NOMO-1 treated with DMSO at 0.1 percent for 48 hours (cell line): Measurements from ENCODE around the gene ME1.
"Not testable (repeated sequence)": the region's sequence is repeated elsewhere in the genome, so short reads cannot be mapped to it uniquely, and the experiment has no call there.

Source experiments
- DNase-seq: peaks from one replicate; lab custom pipeline; 2025; ENCODE audit not compliant: unreplicated experiment; lab: John Stamatoyannopoulos, UW

Gene ME1

GRCh38 chr6:83430611-83431544 is at the start of gene ME1:
Gene ME1, minus strand, starts transcription at chr6:83431051. Its CDS starts 97 bp downstream, at chr6:83430954.
- peak; percentile 80 for DNase-seq

- no peak for DNase-seq
Observed at GRCh38 chr6:83480470-83480869, 49.6 kb upstream of the ME1 start.

GRCh38 chr6:83479389-83479788 is 48.5 kb upstream of the ME1 start:
- no peak for DNase-seq

GRCh38 chr6:83476971-83477370 is 46.1 kb upstream of the ME1 start:
- no peak for DNase-seq

- DNase-seq = no peak
Observed at GRCh38 chr6:83474309-83474708, 43.5 kb upstream of the ME1 start.

- DNase-seq = no peak
Observed at GRCh38 chr6:83472767-83473166, 41.9 kb upstream of the ME1 start.

- no peak for DNase-seq
Observed at GRCh38 chr6:83470587-83470986, 39.7 kb upstream of the ME1 start.

- DNase-seq = no peak
Observed at GRCh38 chr6:83470001-83470400, 39.1 kb upstream of the ME1 start.

GRCh38 chr6:83467620-83468036 is 36.8 kb upstream of the ME1 start:
- DNase-seq = peak; percentile 94

- peak; percentile 13 for DNase-seq
Observed at GRCh38 chr6:83466328-83466727, 35.5 kb upstream of the ME1 start.

- DNase-seq = no peak
Observed at GRCh38 chr6:83464381-83465140, 33.7 kb upstream of the ME1 start.

GRCh38 chr6:83463886-83464285 is 33.0 kb upstream of the ME1 start:
- peak; percentile 48 for DNase-seq

GRCh38 chr6:83462524-83462923 is 31.7 kb upstream of the ME1 start:
- no peak for DNase-seq

- no peak for DNase-seq
Observed at GRCh38 chr6:83461438-83461837, 30.6 kb upstream of the ME1 start.

- peak; percentile 68 for DNase-seq
Observed at GRCh38 chr6:83459663-83460062, 28.8 kb upstream of the ME1 start.

GRCh38 chr6:83450015-83450414 is 19.2 kb upstream of the ME1 start:
- not testable (repeated sequence) for DNase-seq

- DNase-seq = not testable (repeated sequence)
Observed at GRCh38 chr6:83444086-83444699, 13.3 kb upstream of the ME1 start.

GRCh38 chr6:83443516-83443915 is 12.7 kb upstream of the ME1 start:
- DNase-seq = no peak

GRCh38 chr6:83442752-83443151 is 11.9 kb upstream of the ME1 start:
- peak; percentile 96 for DNase-seq

- no peak for DNase-seq
Observed at GRCh38 chr6:83439201-83439600, 8.3 kb upstream of the ME1 start.

- no peak for DNase-seq
Observed at GRCh38 chr6:83436674-83437073, 5.8 kb upstream of the ME1 start.

GRCh38 chr6:83433177-83433576 is 2.3 kb upstream of the ME1 start:
- DNase-seq = no peak
